Measurements from ENCODE around the gene PDK3.

DNA sequence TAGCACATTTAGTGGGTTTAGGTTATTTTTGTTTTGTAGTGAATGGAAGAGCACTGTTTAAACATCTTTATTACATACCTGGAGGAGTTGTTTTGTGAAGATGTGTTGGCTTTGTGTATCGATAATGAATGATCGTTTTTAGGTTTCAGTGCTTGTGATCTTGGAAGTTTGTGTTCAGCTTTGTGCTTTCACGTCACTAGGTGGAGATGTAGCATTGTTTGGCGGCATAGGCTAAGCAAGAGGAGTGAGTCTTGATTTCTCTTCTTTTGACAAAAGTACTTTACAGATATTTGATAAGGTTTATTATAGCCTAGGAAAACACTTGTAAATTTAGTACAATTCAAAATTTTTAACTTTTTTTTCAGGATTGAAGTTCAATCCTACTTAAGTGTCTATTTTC lies 50.4 kb downstream of the PDK3 start:
- TF ChIP-seq POLR2A (IDR thresholded peaks at IDR 0.05) (no peak), POLR2AphosphoS5 (IDR thresholded peaks at IDR 0.05) (no peak)
- TF ChIP-seq, protein P1, sequence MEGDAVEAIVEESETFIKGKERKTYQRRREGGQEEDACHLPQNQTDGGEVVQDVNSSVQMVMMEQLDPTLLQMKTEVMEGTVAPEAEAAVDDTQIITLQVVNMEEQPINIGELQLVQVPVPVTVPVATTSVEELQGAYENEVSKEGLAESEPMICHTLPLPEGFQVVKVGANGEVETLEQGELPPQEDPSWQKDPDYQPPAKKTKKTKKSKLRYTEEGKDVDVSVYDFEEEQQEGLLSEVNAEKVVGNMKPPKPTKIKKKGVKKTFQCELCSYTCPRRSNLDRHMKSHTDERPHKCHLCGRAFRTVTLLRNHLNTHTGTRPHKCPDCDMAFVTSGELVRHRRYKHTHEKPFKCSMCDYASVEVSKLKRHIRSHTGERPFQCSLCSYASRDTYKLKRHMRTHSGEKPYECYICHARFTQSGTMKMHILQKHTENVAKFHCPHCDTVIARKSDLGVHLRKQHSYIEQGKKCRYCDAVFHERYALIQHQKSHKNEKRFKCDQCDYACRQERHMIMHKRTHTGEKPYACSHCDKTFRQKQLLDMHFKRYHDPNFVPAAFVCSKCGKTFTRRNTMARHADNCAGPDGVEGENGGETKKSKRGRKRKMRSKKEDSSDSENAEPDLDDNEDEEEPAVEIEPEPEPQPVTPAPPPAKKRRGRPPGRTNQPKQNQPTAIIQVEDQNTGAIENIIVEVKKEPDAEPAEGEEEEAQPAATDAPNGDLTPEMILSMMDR (IDR thresholded peaks at IDR 0.05): no peak

Measured in sigmoid colon (tissue), 4 donors.